Erythroblast (primary cell): ENCODE measurements around the gene BAG2.

ENCODE experiments used
- GATA1 ChIP-seq: IDR thresholded peaks from 2 replicates; pipeline ENCODE4 v1.6.1; 2011; ENCODE audit warnings: low read depth, mild to moderate bottlenecking, control low read depth, low read length, moderate library complexity
- POLR2A ChIP-seq: IDR thresholded peaks from 2 replicates; pipeline ENCODE4 v1.6.1; 2011; ENCODE audit warnings: mild to moderate bottlenecking, low read length

- TF ChIP-seq POLR2A, result no peak
- TF ChIP-seq GATA1, result no peak
Observed at GRCh38 chr6:57147401-57147800, 24.7 kb upstream of the BAG2 start.
